Stomach smooth muscle (tissue), 2 donors: ENCODE measurements around the gene PRG3.

Experiments used
- H3K27ac ChIP-seq: one replicate; pipeline ENCODE4 v1.7.0; 2013; ENCODE audit warnings: mild to moderate bottlenecking, low read length, inconsistent platforms
- H3K27me3 ChIP-seq, 2 donors: one replicate each; pipeline ENCODE4 v1.7.0; 2013; ENCODE audit warnings: low read length in 2 of 2; ENCODE audit not compliant: insufficient read depth in 2 of 2, control insufficient read depth in 1 of 2
- H3K36me3 ChIP-seq, 2 donors: one replicate each; pipeline ENCODE4 v1.7.0; 2013; ENCODE audit warnings: low read length in 2 of 2; ENCODE audit not compliant: control insufficient read depth in 2 of 2, insufficient read depth in 2 of 2
- H3K4me1 ChIP-seq: one replicate; pipeline ENCODE4 v1.7.0; 2013; ENCODE audit warnings: low read length; ENCODE audit not compliant: control insufficient read depth, insufficient read depth
- H3K4me3 ChIP-seq, 2 donors: one replicate each; pipeline ENCODE4 v1.7.0; 2013; ENCODE audit warnings: low read length in 2 of 2
- H3K9ac ChIP-seq, 2 donors: one replicate each; pipeline ENCODE4 v1.7.0; 2013; ENCODE audit warnings: low read length in 2 of 2, mild to moderate bottlenecking in 1 of 2
- H3K9me3 ChIP-seq, 2 donors: one replicate each; pipeline ENCODE4 v1.7.0; 2013; ENCODE audit warnings: low read length in 2 of 2; ENCODE audit not compliant: control insufficient read depth in 2 of 2
- donor health status: healthy.
- donor health status: Pancreatic carcinoma.

PRG3 gene

DNA sequence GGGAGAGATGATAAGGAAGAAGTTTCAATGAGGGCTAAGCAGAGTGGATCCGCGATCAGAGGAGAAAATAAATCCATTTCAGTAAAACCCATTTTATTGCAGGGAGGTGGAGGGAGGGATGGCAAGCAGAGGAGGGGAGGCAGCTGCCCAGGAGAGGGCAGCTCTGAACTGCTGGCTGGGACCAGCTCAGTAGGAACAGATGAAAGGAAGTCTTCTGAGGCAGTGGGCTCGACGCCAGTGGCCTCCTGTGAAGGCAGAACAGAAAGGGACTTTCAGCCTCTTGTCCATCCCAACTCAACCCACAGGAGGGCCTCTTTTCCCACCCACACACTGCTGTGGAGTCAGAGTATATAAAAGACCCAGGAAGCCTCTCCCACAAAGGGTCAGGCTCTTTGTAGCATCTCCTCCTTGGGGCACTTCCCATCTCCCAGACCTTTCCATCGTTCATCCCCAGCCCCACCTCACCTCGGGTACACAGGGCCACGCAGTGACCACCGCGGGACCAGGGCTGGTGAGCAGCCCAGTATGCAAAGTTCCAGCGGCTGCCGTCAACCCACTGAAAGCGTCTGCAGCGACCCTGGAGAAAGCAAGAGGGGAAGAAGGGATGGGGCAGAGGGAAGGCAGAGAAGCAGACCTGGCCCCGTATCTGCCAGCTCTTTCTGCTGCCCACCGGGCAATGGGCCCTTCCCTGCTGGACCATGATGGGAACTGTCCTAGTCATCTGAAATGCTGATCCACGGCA, 6.5 kb upstream of the PRG3 start:
- Histone ChIP-seq H3K4me3 (no peak overlapping the region), H3K9ac (no peak overlapping the region), H3K27ac (no peak overlapping the region), H3K9me3 (no peaks in the 10 kb centered on the region), H3K36me3 (no peaks in the 10 kb centered on the region), H3K27me3 (peaks cover 4 to 5% of the 10 kb centered on the region in 2 donors), H3K4me1 (no peaks in the 10 kb centered on the region)

DNA sequence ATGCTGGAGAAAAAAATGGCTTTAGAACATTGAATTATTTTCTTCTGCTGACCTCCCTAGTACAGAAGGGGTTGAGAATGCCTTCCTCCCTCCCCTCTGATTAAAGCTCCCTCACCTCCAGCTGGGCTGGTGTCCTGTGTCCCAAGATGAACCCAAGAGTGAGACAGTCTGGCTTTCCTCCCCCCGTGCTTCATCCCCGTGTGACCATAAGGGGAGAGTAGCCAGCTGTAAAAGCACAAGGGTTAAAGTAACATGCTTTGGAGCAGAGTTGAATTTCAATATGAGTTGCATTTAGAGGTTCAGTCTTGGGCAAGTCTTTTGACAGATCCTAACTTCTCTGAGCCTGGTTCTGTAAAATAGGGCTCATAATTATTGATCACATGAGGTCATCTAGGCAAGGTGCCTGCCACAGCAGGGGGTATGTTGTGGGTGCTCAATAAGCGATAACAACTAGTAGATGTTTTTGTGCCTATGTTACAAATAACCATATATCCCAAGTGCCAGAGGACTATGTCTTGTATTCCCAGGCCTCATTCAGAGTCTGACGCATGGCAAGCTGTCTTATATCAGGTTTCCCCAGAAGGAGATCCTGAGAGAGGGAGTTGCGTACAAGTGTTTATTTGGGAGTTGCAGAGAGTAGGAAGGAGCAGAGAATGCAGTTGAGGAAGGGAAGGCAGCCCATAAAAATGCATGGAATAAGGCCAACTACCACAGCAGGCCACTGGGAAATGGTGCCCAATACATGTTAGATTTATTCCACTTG, 5.4 kb upstream of the PRG3 start:
- H3K9ac ChIP-seq: no peak overlapping the region

DNA sequence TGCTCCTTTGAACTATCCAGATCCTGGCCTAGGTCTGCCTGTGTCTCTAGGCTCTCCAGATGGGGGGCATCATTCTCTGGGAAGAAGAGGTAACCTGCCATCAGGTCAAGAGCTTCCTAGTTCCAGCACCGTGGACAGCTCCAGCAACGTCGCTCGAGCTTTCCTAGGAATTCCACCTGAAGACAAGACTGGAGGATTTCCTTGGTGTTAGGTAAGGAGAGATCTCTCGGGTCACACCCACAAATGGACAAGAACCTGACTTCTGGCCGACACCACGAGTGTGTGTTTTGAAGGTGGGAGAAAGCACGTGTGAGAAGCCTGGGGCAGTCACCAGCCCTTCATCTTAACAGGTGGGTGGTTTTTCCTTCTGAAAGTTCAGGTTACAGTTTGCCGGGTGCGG, 1.2 kb downstream of the PRG3 start:
- no peaks in the 10 kb centered on the region for H3K4me1 ChIP-seq
- no peak overlapping the region for H3K27ac ChIP-seq
- no peak overlapping the region for H3K4me3 ChIP-seq
- no peaks in the 10 kb centered on the region for H3K9me3 ChIP-seq
- H3K36me3 ChIP-seq: no peaks in the 10 kb centered on the region
- H3K27me3 ChIP-seq: peaks cover 3 to 5% of the 10 kb centered on the region in 2 donors
- H3K9ac ChIP-seq: no peak overlapping the region

More for the DNA sequence above, 5.4 kb upstream of the PRG3 start:
- H3K27ac ChIP-seq: no peak overlapping the region
- no peaks in the 10 kb centered on the region for H3K4me1 ChIP-seq
- H3K9me3 ChIP-seq: no peaks in the 10 kb centered on the region
- peaks cover 2 to 5% of the 10 kb centered on the region in 2 donors for H3K27me3 ChIP-seq
- H3K4me3 ChIP-seq: no peak overlapping the region
- no peaks in the 10 kb centered on the region for H3K36me3 ChIP-seq

DNA sequence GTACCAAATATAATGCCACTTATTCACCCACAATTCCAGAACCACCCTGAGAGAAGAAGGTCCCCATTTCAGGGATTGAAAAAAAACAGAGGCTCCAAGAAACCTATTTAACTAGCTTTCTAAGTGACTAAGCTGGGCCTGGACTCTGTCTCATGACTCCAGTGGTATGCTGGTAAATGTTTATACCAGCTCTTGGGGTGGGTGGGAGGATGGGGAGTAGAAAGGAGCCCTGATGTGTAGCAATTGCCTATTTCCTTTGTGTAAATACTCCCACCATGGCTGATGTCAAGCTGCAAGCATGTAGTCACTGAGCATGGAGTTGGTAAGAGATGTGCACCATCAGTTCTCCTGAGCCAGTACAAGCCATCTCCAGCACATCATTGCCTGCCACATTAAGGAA, 2.8 kb downstream of the PRG3 start:
- Histone ChIP-seq H3K27me3 (peaks cover 3 to 5% of the 10 kb centered on the region in 2 donors), H3K4me1 (no peaks in the 10 kb centered on the region), H3K9ac (no peak overlapping the region), H3K9me3 (no peaks in the 10 kb centered on the region), H3K36me3 (no peaks in the 10 kb centered on the region), H3K27ac (no peak overlapping the region), H3K4me3 (no peak overlapping the region)

DNA sequence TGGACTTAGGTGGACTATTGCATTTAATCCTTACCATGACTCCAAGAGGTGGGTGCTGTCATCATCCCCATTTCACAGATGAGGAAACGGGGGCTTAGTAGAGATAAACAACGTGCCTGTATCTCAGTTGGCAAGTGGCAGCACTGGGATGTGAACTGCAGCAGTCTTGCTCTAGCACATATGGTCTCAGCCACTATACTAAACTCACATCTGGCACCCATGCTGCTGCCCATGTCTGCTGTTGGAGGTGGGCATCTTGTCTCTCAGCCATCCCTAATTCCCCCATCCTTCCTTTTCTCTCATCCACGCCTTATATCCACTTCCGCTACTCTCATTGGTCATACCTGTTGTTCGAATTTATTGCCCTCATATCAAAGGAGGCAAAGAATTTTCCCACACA, 3.8 kb downstream of the PRG3 start:
- Histone ChIP-seq H3K9me3 (no peaks in the 10 kb centered on the region), H3K36me3 (no peaks in the 10 kb centered on the region), H3K27ac (no peak overlapping the region), H3K4me1 (no peaks in the 10 kb centered on the region), H3K4me3 (no peak overlapping the region), H3K9ac (no peak overlapping the region), H3K27me3 (peaks cover 3 to 5% of the 10 kb centered on the region in 2 donors)

DNA sequence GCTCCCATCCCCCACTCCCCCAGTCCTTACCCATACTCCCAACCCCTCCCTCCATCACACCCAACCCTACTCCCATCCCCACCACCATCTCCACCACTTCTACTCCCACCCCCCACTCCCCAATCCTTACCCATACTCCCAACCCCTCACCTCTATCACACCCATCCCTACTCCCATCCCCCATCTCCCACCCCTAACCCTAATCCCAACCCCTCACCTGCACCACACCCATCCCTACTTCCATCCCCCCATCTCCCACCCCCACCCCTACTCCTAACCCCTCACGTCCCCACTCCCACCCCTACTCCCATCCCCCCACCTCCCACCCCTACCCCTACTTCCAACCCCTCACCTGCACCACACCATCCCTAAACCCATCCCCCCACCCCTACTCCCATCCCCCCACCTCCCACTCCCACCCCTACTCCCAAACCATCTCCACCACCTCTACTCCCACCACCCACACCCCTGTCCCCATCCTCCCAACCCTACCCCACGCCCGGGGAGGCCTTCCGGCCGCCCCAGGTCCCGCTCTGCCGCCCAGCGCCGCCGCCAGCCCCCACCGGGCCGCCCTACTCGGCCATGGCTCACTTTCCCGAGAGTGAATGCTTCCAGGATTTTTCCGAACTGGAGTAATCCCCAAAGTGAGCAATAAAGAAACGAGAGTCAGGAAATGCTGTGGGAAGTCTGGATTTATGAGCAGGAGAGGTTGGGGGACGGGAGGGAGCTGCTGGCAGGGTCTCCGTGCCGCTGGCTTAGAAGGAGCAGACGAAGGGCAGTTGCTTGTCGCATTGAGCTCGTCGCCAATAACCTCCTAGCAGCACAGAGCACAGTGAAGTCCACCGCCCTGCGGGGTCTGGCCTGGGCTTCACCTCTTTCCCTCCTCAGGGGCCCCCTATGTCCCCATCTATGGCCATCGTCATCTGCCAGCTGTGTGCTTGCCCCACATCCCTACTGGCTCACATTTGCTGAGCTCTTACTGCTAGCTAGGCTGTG, 4.6 kb downstream of the PRG3 start:
- Histone ChIP-seq H3K9me3 (no peaks in the 10 kb centered on the region), H3K27ac (no peak overlapping the region), H3K4me3 (no peak overlapping the region), H3K36me3 (no peaks in the 10 kb centered on the region), H3K27me3 (peaks cover 3 to 5% of the 10 kb centered on the region in 2 donors), H3K4me1 (no peaks in the 10 kb centered on the region), H3K9ac (no peak overlapping the region)

DNA sequence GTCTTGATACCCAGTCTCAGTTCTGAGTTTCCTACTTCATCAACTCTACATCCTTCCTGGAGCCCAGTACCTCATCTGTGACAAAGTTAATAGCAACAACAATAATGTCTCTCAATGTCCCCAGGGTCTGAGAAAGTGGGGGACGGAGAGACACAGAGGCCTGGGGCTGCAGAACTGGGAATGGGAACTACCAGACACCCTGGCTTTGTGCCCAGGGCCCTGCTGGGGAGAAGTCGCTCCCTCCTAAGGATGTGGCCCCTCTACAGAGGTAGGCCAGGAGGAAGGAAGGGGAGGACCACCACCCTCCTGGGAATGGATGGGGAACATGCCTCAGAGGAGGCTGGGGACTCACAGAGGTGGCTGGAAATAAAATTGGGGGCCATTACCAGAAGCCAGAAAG, 5.5 kb downstream of the PRG3 start:
- Histone ChIP-seq H3K4me3 (no peak overlapping the region), H3K4me1 (no peaks in the 10 kb centered on the region), H3K36me3 (no peaks in the 10 kb centered on the region), H3K9me3 (no peaks in the 10 kb centered on the region), H3K27me3 (peaks cover under 1 to 5% of the 10 kb centered on the region in 2 donors), H3K27ac (no peak overlapping the region), H3K9ac (no peak overlapping the region)

DNA sequence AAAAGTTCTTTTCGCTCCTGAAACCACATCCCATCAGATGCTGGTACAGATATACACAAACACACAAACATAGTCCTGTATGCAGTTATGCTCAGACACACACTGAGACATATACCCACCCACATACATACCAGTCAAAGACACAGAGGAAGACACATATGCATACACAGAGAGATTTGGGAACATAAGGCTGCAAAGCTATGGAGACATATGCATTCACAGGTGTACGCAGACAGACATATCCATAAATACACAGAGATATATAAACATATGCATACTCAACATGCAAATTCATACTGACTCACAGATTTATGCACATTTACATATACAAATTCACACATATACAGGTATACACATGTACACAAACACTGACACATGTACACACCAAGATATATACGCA, 6.0 kb downstream of the PRG3 start:
- Histone ChIP-seq H3K36me3 (no peaks in the 10 kb centered on the region), H3K4me3 (no peak overlapping the region), H3K9ac (no peak overlapping the region), H3K27ac (no peak overlapping the region), H3K27me3 (peaks cover 0 to 5% of the 10 kb centered on the region in 2 donors), H3K9me3 (no peaks in the 10 kb centered on the region), H3K4me1 (no peaks in the 10 kb centered on the region)

DNA sequence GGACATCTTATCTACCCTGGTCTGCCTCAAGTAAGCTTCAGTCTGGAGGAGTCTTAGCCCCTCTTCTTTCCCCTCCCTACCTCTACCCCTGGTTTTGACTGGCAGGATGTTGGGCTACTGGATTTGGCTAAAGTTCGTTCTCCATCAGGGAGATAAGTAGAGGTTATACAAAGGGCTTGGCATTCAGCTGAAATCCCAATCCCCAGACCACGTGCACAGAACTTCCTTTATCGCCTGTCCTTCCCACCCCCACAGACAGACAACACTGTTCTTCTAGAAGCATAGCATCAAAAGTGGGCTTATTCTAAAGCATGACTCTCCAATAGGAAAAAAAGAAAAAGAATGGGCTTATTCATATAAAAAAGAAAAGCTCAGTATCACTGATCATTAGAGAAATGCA, 7.8 kb downstream of the PRG3 start:
- Histone ChIP-seq H3K27ac (no peak overlapping the region), H3K36me3 (no peaks in the 10 kb centered on the region), H3K27me3 (peaks cover 0 to 2% of the 10 kb centered on the region in 2 donors)

DNA sequence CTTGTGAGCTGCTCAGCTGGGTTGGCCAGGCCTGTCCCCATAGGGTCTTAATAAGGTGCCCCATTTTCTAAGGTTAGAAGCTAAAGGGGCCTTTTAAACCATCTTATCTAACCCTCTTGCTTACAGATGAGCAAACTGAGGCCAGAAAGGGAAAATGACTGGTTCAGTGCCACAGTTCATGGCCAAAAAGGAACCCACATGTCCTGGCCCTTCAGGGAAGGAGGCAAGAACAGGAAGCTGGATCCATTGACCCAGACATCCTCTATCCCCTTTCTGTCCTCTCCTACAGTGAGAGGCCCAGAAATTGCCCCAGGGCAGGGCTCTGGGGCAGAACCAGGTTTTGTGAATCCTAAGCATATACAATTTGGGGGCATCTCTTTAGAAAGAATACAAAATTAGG, 10.0 kb downstream of the PRG3 start:
- H3K36me3 ChIP-seq: no peaks in the 10 kb centered on the region
- no peaks in the 10 kb centered on the region for H3K9me3 ChIP-seq
- no peaks in the 10 kb centered on the region for H3K4me1 ChIP-seq
- peaks cover 0 to 2% of the 10 kb centered on the region in 2 donors for H3K27me3 ChIP-seq
- no peak overlapping the region for H3K4me3 ChIP-seq
- no peak overlapping the region for H3K27ac ChIP-seq
- no peak overlapping the region for H3K9ac ChIP-seq

More for the DNA sequence above, 7.8 kb downstream of the PRG3 start:
- H3K9me3 ChIP-seq: no peaks in the 10 kb centered on the region
- no peak overlapping the region for H3K4me3 ChIP-seq
- no peak overlapping the region for H3K9ac ChIP-seq
- H3K4me1 ChIP-seq: no peaks in the 10 kb centered on the region
